Parathyroid adenoma (tissue), 2 donors: Measurements from ENCODE around the gene NR4A2.

ENCODE experiments used
- H2AFZ ChIP-seq: fragments of 300-600 bp; sonication (generic); one replicate; pipeline ENCODE4 v1.7.0; 2017; ENCODE audit warnings: antibody characterized with exemption, mild to moderate bottlenecking
- H3K27ac ChIP-seq: fragments of 300-600 bp; sonication (generic); one replicate; pipeline ENCODE4 v1.7.0; 2017
- H3K27me3 ChIP-seq: fragments of 300-600 bp; sonication (generic); one replicate; pipeline ENCODE4 v1.7.0; 2017; ENCODE audit warnings: low read length; ENCODE audit not compliant: control insufficient read depth, insufficient read depth
- H3K36me3 ChIP-seq: fragments of 300-600 bp; sonication (generic); one replicate; pipeline ENCODE4 v1.7.0; 2017; ENCODE audit warnings: low read length; ENCODE audit not compliant: control insufficient read depth, insufficient read depth
- H3K4me1 ChIP-seq: fragments of 300-600 bp; sonication (generic); one replicate; pipeline ENCODE4 v1.7.0; 2017; ENCODE audit warnings: control low read depth
- H3K4me2 ChIP-seq: fragments of 300-600 bp; sonication (generic); one replicate; pipeline ENCODE4 v1.7.0; 2017; ENCODE audit warnings: low read length
- H3K4me3 ChIP-seq: fragments of 300-600 bp; sonication (generic); one replicate; pipeline ENCODE4 v1.7.0; 2017; ENCODE audit warnings: low read depth, low read length
- H3K79me2 ChIP-seq: fragments of 300-600 bp; sonication (generic); one replicate; pipeline ENCODE4 v1.7.0; 2017; ENCODE audit warnings: control low read depth
- H3K9ac ChIP-seq: fragments of 300-600 bp; sonication (generic); one replicate; pipeline ENCODE4 v1.7.0; 2017; ENCODE audit warnings: mild to moderate bottlenecking
- H3K9me3 ChIP-seq: fragments of 300-600 bp; sonication (generic); one replicate; pipeline ENCODE4 v1.7.0; 2017; ENCODE audit warnings: low read length; ENCODE audit not compliant: control insufficient read depth
- CTCF ChIP-seq: fragments of 300-600 bp; sonication (generic); IDR thresholded peaks from one replicate; pipeline ENCODE4 v1.7.0; 2017; ENCODE audit warnings: antibody characterized with exemption, mild to moderate bottlenecking
- donor health status: primary hyperparathyroidism.

NR4A2 gene

GRCh38 chr2:156363141-156363540 lies 30.6 kb upstream of the NR4A2 start:
- H3K9me3 ChIP-seq, result no peaks in the 10 kb centered on the region
- no peaks in the 10 kb centered on the region for H3K36me3 ChIP-seq
- H3K4me3 ChIP-seq, result no peak overlapping the region
- H3K27ac ChIP-seq, result no peak overlapping the region
- no peaks in the 10 kb centered on the region for H3K79me2 ChIP-seq
- TF ChIP-seq CTCF, result no peak
- H3K9ac ChIP-seq, result no peak overlapping the region
- H3K4me2 ChIP-seq, result no peak overlapping the region
- no peaks in the 10 kb centered on the region for H3K27me3 ChIP-seq
- no peaks in the 10 kb centered on the region for H3K4me1 ChIP-seq
- no peak overlapping the region for H2AFZ ChIP-seq

- TF ChIP-seq CTCF, result no peak
- no peak overlapping the region for H3K9ac ChIP-seq
- H3K4me2 ChIP-seq, result no peak overlapping the region
- no peak overlapping the region for H2AFZ ChIP-seq
- H3K9me3 ChIP-seq, result no peaks in the 10 kb centered on the region
- no peaks in the 10 kb centered on the region for H3K27me3 ChIP-seq
- H3K27ac ChIP-seq, result no peak overlapping the region
- H3K4me3 ChIP-seq, result no peak overlapping the region
- H3K4me1 ChIP-seq, result no peaks in the 10 kb centered on the region
- H3K79me2 ChIP-seq, result no peaks in the 10 kb centered on the region
- no peaks in the 10 kb centered on the region for H3K36me3 ChIP-seq
Measured at GRCh38 chr2:156356014-156356754, 23.7 kb upstream of the NR4A2 start.

GRCh38 chr2:156352911-156353310 lies 20.4 kb upstream of the NR4A2 start:
- no peaks in the 10 kb centered on the region for H3K4me1 ChIP-seq
- no peaks in the 10 kb centered on the region for H3K79me2 ChIP-seq
- H2AFZ ChIP-seq, result no peak overlapping the region
- no peak overlapping the region for H3K4me3 ChIP-seq
- no peaks in the 10 kb centered on the region for H3K27me3 ChIP-seq
- no peaks in the 10 kb centered on the region for H3K36me3 ChIP-seq
- no peak overlapping the region for H3K4me2 ChIP-seq
- H3K27ac ChIP-seq, result no peak overlapping the region
- TF ChIP-seq CTCF, result no peak
- H3K9me3 ChIP-seq, result no peaks in the 10 kb centered on the region
- no peak overlapping the region for H3K9ac ChIP-seq

GRCh38 chr2:156350374-156351142 lies 18.0 kb upstream of the NR4A2 start:
- no peak for TF ChIP-seq CTCF
- H3K27me3 ChIP-seq, result no peaks in the 10 kb centered on the region
- no peaks in the 10 kb centered on the region for H3K36me3 ChIP-seq
- H3K4me1 ChIP-seq, result no peaks in the 10 kb centered on the region
- no peak overlapping the region for H3K4me3 ChIP-seq
- no peaks in the 10 kb centered on the region for H3K79me2 ChIP-seq
- H3K4me2 ChIP-seq, result no peak overlapping the region
- H3K9me3 ChIP-seq, result no peaks in the 10 kb centered on the region
- H2AFZ ChIP-seq, result no peak overlapping the region
- no peak overlapping the region for H3K9ac ChIP-seq
- no peak overlapping the region for H3K27ac ChIP-seq
